HL-60 (cell line): ENCODE measurements around the gene TAL2.
A peak's percentile ranks its signal among the peaks of the same experiment; 100 is the strongest.

Experiments used
- DNase-seq, 2 experiments: peaks; one replicate each; pipeline ENCODE4 v3.0.0-alpha.2; 2010 to 2020; ENCODE audit warnings: low read depth in 1 of 2, low spot score in 1 of 2
- H3K27ac ChIP-seq: fragments of 250-450 bp; sonication (Bioruptor Pico); replicated peaks from 2 replicates; pipeline ENCODE4 v1.5.1; 2020; ENCODE audit warnings: mild to moderate bottlenecking, moderate library complexity
- H3K27me3 ChIP-seq: fragments of 250-450 bp; sonication (Bioruptor Pico); 2 replicates; pipeline ENCODE4 v1.5.1; 2021; ENCODE audit warnings: mild to moderate bottlenecking, moderate library complexity; ENCODE audit not compliant: insufficient read depth, poor library complexity, severe bottlenecking
- H3K4me3 ChIP-seq: replicated peaks from 2 replicates; pipeline ENCODE4 v1.5.1; 2011; ENCODE audit warnings: mild to moderate bottlenecking, control low read depth, low read length; ENCODE audit not compliant: insufficient read depth
- CTCF ChIP-seq: IDR thresholded peaks from one replicate; pipeline ENCODE4 v1.5.1; 2011; ENCODE audit warnings: low read length, control low read depth, inconsistent platforms; ENCODE audit not compliant: insufficient read depth
- GABPA ChIP-seq: IDR thresholded peaks from 2 replicates; pipeline ENCODE4 v1.6.1; 2012; ENCODE audit warnings: low read depth
- POLR2AphosphoS5 ChIP-seq: IDR thresholded peaks from 2 replicates; pipeline ENCODE4 v1.6.1; 2012; ENCODE audit warnings: low read depth
- REST ChIP-seq: IDR thresholded peaks from 2 replicates; pipeline ENCODE4 v1.6.1; 2012; ENCODE audit warnings: low read depth; ENCODE audit not compliant: insufficient replicate concordance
- SPI1 ChIP-seq: IDR thresholded peaks from 2 replicates; pipeline ENCODE4 v1.6.1; 2012; ENCODE audit warnings: low read depth, mild to moderate bottlenecking, borderline replicate concordance

The TAL2 gene

GRCh38 chr9:105656131-105656921, 5.9 kb upstream of the TAL2 start:
- TF ChIP-seq POLR2AphosphoS5 = no peak
- H3K27me3 ChIP-seq = no peaks in the 10 kb centered on the region
- DNase-seq = no peak
- H3K27ac ChIP-seq = no peak overlapping the region
- H3K4me3 ChIP-seq = peak overlapping the region; percentile 49

- no peak for DNase-seq
- no peaks in the 10 kb centered on the region for H3K27me3 ChIP-seq
- TF ChIP-seq CTCF (no peak), REST (no peak), POLR2AphosphoS5 (no peak), SPI1 (no peak)
- H3K27ac ChIP-seq = no peak overlapping the region
- H3K4me3 ChIP-seq = no peak overlapping the region
Measured at GRCh38 chr9:105658351-105658750, 3.9 kb upstream of the TAL2 start.

- TF ChIP-seq CTCF (no peak), GABPA (no peak), REST (no peak), SPI1 (no peak), POLR2AphosphoS5 (no peak)
- no peak for DNase-seq
- H3K27me3 ChIP-seq = no peaks in the 10 kb centered on the region
- H3K4me3 ChIP-seq = no peak overlapping the region
- no peak overlapping the region for H3K27ac ChIP-seq
Measured at GRCh38 chr9:105661011-105661410, 1.2 kb upstream of the TAL2 start.

DNA sequence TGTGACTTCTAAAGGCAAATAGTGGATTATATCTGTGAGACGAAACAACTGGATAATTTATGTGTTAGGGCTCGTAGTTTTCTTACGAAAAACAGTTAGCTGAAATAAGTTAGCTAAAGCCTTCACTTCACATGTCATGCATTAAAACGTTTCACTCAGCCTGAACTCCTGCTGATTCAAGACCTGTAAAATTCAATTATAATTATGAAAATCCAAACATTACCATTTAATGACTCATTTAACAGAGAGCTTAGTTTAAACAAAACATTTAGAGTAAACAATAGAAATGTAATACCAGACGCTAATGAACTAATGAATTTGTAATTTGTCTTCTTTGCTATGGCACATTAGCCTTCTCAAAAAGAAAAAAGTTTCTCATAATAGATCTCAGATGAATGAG, 1.7 kb downstream of the TAL2 start:
- H3K27me3 ChIP-seq = no peaks in the 10 kb centered on the region
- no peak for DNase-seq
- no peak overlapping the region for H3K4me3 ChIP-seq
- no peak for TF ChIP-seq CTCF
- H3K27ac ChIP-seq = no peak overlapping the region
